ENCODE results near the gene NDUFS1.

GRCh38 chr2:206092297-206092696 is 66.9 kb downstream of the NDUFS1 start:
- TF ChIP-seq CTCF (conservative IDR thresholded peaks at IDR 0.05; ENCODE audit: low read length) = no peak
- no peak for TF ChIP-seq EZH2phosphoT487 (IDR thresholded peaks at IDR 0.05; ENCODE audit: borderline replicate concordance, low read depth, low read length)
